Measurements from ENCODE around the gene TVP23A.

The TVP23A gene

DNA sequence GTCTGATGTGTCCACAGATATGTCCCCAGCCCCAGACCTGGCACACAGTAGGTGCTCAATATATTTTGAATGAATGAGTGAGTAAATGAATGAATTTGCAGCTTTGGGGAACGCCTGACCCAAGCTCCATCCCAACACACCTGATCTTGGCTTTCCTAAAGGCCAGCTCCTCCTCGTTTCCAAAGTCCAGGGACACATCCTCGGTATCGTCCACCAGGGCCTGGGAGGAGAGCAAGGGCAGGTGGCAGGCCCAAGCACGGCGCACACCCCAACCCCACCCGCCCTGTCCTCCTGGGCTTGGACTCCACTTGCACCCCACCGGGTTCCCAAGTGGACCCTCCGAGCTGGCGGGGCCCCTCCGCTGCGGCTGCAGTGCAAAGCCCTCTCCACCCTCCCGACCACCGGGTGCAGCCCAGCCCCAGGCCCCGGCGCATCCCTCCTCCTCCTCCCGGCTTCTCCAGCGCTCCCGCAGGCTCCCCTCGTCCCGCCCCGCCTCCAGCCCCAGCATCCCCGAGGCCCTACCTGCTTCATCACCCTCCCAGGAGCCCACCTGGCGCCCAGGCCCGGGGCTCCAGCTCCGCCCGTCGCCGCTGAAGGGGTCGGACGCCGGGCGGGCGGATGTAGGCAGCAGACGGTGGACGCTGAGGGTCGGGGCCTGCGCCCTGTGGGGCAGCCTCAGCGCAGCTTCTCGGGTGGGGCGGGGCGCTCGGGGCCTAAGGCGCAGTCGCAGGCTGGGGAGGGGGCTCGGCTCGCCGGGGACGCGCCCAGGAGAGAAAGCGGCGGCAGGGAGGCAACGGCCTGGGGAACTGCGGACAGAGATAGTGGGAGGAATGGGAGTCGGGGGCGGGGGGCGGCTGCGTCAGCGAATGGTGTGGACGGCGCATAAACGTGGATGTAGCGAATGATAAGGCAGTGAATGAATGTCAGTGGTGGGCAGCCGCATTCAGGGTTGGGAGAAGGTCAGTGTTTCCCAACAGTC lies at the start of gene TVP23A:
TSS of gene TVP23A (minus strand) at position 832 of the 979 bp plus-strand sequence. CDS start at position 531, 301 bp downstream.
- no peak for DNase-seq (ENCODE audit: low read depth)

GRCh38 chr16:10868104-10868595 lies 49.6 kb upstream of the TVP23A start:
- no peak for DNase-seq (ENCODE audit: low read depth)

- DNase-seq (ENCODE audit: low read depth), result no peak
Observed at GRCh38 chr16:10867199-10867598, 48.6 kb upstream of the TVP23A start.

DNA sequence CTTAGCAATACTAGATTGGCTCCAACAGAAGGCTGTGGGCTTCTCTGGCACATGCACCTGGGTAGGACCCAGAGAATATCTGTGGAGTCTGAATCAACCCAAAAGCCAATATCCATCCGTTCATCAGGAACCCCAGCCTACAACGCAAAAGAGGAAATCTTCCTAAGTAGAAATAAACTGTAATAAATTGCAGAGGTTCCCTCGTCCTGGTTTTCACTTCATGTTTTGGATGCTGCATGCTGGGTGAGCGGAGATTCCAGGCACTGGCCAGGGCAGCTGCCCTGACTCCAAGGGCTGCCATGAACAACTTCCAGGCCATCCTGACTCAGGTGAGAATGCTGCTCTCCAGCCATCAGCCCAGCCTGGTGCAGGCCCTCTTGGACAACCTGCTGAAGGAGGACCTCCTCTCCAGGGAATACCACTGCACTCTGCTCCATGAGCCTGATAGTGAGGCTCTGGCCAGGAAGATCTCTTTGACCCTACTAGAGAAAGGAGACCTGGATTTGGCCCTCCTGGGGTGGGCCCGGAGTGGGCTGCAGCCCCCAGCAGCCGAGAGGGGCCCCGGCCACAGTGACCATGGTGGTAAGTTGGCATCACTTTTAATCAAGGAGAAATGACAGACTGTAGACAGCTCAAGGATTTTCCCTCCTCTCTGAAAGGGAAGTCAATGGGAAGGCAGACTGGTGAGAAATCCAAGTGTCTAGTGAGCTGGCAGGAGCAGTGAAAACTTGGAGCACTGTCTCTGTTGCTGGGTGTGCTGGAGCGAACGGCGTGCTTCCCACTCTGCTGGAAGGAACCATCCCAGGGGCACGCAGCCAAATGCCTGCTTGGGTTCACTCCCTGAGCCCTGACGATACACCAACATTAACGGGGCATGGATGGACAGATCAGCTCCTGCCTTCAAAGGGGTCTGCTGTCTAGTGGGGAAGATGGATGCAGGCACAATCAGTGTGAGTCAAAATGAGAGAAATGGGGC lies 47.7 kb upstream of the TVP23A start:
- no peak for DNase-seq (ENCODE audit: low read depth)

DNA sequence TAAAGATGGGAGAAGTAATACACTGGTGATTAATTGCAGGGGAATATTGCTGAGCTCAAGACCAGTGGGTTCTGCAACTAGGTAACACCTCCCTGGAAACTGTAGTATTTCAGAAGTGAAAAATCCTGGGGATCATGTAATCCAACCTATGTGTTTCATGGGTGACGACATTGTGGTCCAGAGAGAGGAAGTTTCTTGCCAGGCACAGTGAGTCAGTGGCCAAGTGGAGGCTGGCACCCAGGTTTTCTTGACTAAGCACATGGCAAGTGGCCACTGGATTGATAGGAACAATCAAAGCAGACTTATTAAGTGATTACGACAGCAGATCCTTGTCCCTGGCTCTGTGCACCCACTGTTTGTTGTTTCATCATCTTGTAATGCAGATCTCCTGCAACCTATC lies 43.8 kb upstream of the TVP23A start:
- no peak for DNase-seq (ENCODE audit: low read depth)

GRCh38 chr16:10859658-10860057 lies 41.1 kb upstream of the TVP23A start:
- no peak for DNase-seq (ENCODE audit: low read depth)

DNA sequence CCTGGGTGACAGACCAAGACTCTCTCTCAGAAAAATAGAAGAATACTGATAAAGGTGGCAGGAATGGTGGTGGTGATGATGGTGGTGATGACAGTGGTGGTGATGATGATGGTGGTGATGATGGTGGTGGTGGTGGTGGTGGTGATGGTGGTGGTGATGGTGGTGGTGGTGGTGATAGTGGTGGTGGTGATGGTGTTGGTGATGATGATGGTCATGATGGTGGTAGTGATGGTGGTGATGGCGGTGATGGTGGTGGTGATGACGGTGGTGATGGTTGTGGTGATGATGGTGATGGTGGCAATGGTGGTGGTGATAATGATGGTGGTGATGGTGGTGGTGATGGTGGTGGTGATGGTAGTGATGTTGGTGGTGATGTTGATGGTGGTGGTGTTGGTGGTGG lies 40.4 kb upstream of the TVP23A start:
- no peak for DNase-seq (ENCODE audit: low read depth)

- no peak for DNase-seq (ENCODE audit: low read depth)
Observed at GRCh38 chr16:10858203-10858602, 39.6 kb upstream of the TVP23A start.

GRCh38 chr16:10856042-10856441 lies 37.4 kb upstream of the TVP23A start:
- no peak for DNase-seq (ENCODE audit: low read depth)

GRCh38 chr16:10852948-10853347 lies 34.4 kb upstream of the TVP23A start:
- DNase-seq (ENCODE audit: low read depth), result no peak

DNA sequence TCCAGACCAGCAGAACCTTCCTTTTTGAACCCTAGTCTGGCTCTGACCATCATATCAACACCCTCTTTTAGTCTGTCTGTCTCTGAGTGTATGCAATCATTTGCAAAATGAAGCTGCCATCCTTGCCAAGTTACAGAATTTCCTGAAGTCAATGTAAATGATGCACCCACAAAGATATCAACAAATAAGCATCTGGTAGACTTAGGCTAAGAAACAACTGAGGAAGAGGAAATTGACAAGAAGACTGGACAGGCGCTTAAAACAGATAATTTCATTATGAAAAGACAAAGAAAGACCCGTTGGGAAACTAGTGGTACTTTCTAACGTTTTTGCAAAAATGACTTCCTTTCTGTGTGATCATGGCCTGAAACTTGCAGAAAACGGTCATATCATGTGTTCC lies 33.7 kb upstream of the TVP23A start:
- no peak for DNase-seq (ENCODE audit: low read depth)

GRCh38 chr16:10851512-10851911 lies 32.9 kb upstream of the TVP23A start:
- no peak for DNase-seq (ENCODE audit: low read depth)

DNA sequence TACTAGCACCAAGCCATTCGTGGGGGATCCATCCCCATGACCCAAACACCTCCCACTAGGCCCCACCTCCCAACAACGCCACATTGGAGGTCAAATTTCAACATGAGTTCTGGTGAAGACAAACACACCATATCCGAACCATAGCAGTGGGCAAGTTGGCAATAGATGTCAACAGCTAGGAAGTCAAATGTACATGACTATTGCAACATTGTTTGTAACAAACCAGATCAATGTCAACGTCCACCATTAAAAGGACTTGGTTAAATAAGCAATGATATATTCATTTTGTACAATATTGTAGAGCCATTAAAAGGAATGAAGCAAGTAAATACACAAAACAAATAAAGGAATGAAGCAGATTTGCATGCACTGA lies 31.9 kb upstream of the TVP23A start:
- no peak for DNase-seq (ENCODE audit: low read depth)

- no peak for DNase-seq (ENCODE audit: low read depth)
Observed at GRCh38 chr16:10849736-10850477, 31.3 kb upstream of the TVP23A start.

DNA sequence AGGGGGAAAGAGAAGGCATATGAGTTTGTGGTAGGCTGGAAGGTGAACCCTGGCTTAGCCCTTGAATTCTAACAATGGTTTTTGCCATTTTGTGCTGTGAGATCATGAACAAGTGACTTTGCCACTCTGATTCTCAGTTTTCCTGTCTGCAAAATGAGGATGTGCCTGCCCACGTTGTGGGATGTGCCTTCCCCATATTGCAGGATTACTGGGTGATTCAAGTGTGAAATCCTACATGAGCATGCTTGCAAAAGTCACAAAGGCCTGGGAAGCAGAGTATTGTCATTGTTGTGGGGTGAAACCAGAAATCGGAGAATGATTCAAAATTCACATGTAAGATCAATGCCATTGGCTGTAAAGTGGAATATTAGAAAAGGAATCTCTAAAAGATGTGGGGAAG lies 28.6 kb upstream of the TVP23A start:
- no peak for DNase-seq (ENCODE audit: low read depth)

DNA sequence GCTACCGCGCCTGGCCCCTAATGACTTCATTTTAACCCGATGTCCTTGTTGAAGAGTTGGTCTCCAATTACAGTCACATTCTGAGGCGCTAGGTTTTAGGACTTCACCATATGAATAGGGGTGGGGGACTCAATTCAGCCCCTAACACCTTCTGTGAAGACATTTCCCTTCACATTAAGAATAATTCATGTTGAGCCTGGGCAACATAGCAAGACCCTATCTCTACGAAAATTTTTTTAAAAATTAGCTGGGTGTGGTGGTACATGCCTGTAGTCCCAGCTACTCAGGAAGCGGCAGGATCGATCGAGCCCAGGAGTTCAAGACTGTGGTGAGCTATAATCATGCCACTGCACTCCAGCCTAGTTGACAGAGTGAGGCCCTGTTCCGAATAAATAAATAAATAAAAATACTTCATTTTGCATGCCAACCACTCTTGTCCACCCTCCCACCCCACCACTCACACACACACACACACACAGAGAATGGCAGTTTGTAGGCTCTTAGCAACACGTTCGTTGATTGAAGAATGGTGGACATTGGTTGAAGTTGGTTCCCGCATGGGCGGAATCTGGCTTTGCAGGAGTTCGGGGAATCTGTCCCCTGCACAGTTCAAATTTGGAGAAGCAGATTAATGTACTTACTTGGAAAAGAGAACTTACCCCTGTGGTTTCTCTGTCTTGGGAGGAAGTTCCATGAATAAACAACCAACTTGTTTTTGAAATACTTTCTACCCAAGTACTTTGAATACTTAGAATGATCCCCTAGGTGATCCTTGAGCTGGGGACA lies 27.8 kb upstream of the TVP23A start:
- no peak for DNase-seq (ENCODE audit: low read depth)

DNA sequence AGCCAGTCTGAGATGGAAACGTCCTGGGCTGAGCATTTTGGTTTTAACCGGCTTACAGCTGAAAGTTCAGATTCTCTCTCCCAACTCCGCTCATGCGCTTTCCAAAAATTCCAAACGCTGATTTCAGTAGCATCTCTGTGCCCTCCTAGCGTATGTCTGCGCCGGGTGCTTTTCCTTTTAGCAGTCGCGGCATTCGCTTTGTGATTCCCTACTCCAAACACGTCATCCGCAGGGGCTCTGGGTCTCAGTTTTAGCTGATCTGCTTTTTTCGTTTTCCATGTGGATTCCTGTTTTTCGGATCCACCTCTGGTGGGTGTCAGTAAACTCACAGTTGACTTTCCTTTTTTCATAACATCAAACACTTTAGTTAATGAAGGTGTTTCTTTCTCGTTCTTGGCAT lies 22.1 kb upstream of the TVP23A start:
- no peak for DNase-seq (ENCODE audit: low read depth)

GRCh38 chr16:10839279-10839666 lies 20.7 kb upstream of the TVP23A start:
- no peak for DNase-seq (ENCODE audit: low read depth)

GRCh38 chr16:10838621-10839278 lies 20.2 kb upstream of the TVP23A start:
- DNase-seq (ENCODE audit: low read depth), result no peak

DNA sequence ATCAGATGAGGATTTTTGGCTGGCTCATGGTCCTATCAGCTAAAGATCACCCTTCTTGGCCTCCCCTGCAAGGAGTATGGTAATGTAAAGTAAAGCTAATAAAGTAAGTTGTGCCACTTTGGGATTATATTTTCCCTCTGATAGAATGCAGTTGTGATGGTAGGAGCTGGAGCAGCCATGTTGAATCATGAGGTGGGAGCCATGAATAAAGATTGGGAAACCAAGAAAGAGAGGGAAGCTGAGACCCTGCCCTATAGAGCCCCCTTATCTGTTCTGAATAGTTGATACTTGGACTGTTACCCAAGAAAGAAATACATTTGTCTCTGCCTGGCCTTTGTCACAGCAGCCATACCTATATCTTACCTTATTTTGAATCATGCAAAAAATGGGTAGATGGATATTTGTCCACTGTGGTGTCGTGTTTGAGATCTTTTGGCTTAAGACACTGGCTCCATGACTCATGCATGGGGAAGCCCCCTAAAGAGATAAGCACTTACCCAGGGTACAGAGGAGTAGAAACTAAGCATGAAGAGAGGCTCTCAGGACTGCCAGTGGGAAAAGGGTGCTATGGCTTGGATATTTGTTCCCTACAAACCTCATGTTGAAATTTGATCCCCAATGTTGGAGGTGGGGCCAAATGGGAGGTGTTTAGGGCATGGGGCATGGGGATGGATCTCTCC lies 17.7 kb upstream of the TVP23A start:
- no peak for DNase-seq (ENCODE audit: low read depth)
